HCT116 (cell line): ENCODE results near the gene SBNO2. TPM values are rescaled to one million over a fixed set of nuclear protein-coding genes. Genes with fewer than 3 reads are reported as not detected.

Source experiments
- ATAC-seq: fragments of 200-7000 bp; cut with Tn5 transposase; 2 replicates; pipeline ENCODE4 v1.9.1; 2020; ENCODE audit warnings: mild to moderate bottlenecking, moderate library complexity
- BruUV-seq: library from RNA; stranded (reverse); fragments of 400-500 nt; replicated peaks from 2 replicates; lab custom pipeline; 2021; lab: Mats Ljungman, UMichigan
- CTCF ChIA-PET: fragments of 300-600 bp; sonication (Branson Sonifier 250); formaldehyde crosslinking; loops from one replicate; lab custom pipeline; 2021; ENCODE audit warnings: antibody characterized with exemption; lab: Charles Lee
- POLR2A ChIA-PET: fragments of 300-600, 350-600 bp; sonication (Branson Sonifier 250); formaldehyde crosslinking; loops from one replicate; lab custom pipeline; 2021; ENCODE audit warnings: antibody characterized with exemption; lab: Charles Lee
- RAD21 ChIA-PET, 2 experiments: fragments of 300-600 bp; sonication (Branson Sonifier 250); formaldehyde crosslinking; loops; one replicate each; lab custom pipeline; 2023; ENCODE audit warnings: low total read pairs in 2 of 2; ENCODE audit not compliant: uncharacterized antibody in 2 of 2, unreplicated experiment in 2 of 2, low non-redundant PET in 1 of 2; lab: Charles Lee
- DNase-seq: peaks from one replicate; pipeline ENCODE4 v3.0.0-alpha.2; 2010; ENCODE audit warnings: low read depth, low spot score
- H2AFZ ChIP-seq: fragments of 200-600 bp; shearing (Covaris generic), sonication (generic); 2 replicates; pipeline ENCODE4 v1.6.1; 2017; ENCODE audit warnings: low read depth, mixed run types, mixed read lengths, antibody characterized with exemption, low read length; ENCODE audit not compliant: poor library complexity, severe bottlenecking
- H3K27ac ChIP-seq: 2 replicates; pipeline ENCODE4 v1.5.1; 2012; ENCODE audit warnings: low read depth, low read length
- H3K27me3 ChIP-seq: fragments of 200-600 bp; sonication (generic); 2 replicates; pipeline ENCODE4 v1.6.1; 2016; ENCODE audit warnings: mixed run types, low read length, mixed read lengths; ENCODE audit not compliant: insufficient read depth
- H3K36me3 ChIP-seq, 2 experiments: fragments of 200-500 bp in 1 of 2; fragments of 200-600 bp in 1 of 2; sonication (Bioruptor generic) in 1 of 2; sonication (generic) in 1 of 2; 2 replicates each; pipeline versions ENCODE4 v1.5.1 to v1.6.1; 2014 to 2016; ENCODE audit warnings: low read length in 2 of 2, inconsistent platforms in 1 of 2, mixed read lengths in 1 of 2, mixed run types in 1 of 2; ENCODE audit not compliant: insufficient read depth in 2 of 2, control insufficient read depth in 1 of 2
- H3K4me1 ChIP-seq, 2 experiments: fragments of 200-600 bp in 1 of 2; sonication (generic) in 1 of 2; 2 replicates each; pipeline versions ENCODE4 v1.5.1 to v1.6.1; 2012 to 2017; ENCODE audit warnings: low read length in 2 of 2, inconsistent platforms in 1 of 2, mild to moderate bottlenecking in 1 of 2, mixed read lengths in 1 of 2, mixed run types in 1 of 2, moderate library complexity in 1 of 2; ENCODE audit not compliant: insufficient read depth in 2 of 2, control insufficient read depth in 1 of 2
- H3K4me2 ChIP-seq: fragments of 200-600 bp; sonication (generic); 2 replicates; pipeline ENCODE4 v1.6.1; 2017; ENCODE audit warnings: mixed run types, low read length, mixed read lengths
- H3K4me3 ChIP-seq, 2 experiments: fragments of 200-600 bp in 1 of 2; sonication (generic) in 1 of 2; replicated peaks in 1 of 2; 2 replicates each; pipeline ENCODE4 v1.5.1; 2011 to 2016; ENCODE audit warnings: low read length in 2 of 2, control low read depth in 1 of 2, low read depth in 1 of 2, mild to moderate bottlenecking in 1 of 2, mixed read lengths in 1 of 2, mixed run types in 1 of 2
- H3K79me2 ChIP-seq: fragments of 200-600 bp; sonication (generic); 2 replicates; pipeline ENCODE4 v1.6.1; 2017; ENCODE audit warnings: mild to moderate bottlenecking, mixed run types, low read length, moderate library complexity, mixed read lengths; ENCODE audit not compliant: insufficient read depth
- H3K9ac ChIP-seq: fragments of 200-600 bp; sonication (generic); 2 replicates; pipeline ENCODE4 v1.6.1; 2016; ENCODE audit warnings: low read length, mixed read lengths
- H3K9me2 ChIP-seq: fragments of 200-600 bp; sonication (generic), shearing (Covaris generic); 2 replicates; pipeline ENCODE4 v1.6.1; 2017; ENCODE audit warnings: mixed run types, mild to moderate bottlenecking, moderate library complexity; ENCODE audit not compliant: insufficient read depth
- H3K9me3 ChIP-seq, 2 experiments: fragments of 200-500 bp in 1 of 2; fragments of 200-600 bp in 1 of 2; sonication (Bioruptor generic) in 1 of 2; sonication (generic) in 1 of 2; 2 replicates each; pipeline ENCODE4 v1.6.1; 2014 to 2017; ENCODE audit warnings: low read length in 2 of 2, mixed read lengths in 2 of 2, inconsistent platforms in 1 of 2, low read depth in 1 of 2, mild to moderate bottlenecking in 1 of 2, mixed run types in 1 of 2, moderate library complexity in 1 of 2; ENCODE audit not compliant: control insufficient read depth in 1 of 2, insufficient read depth in 1 of 2
- H4K20me1 ChIP-seq: fragments of 200-600 bp; sonication (generic), shearing (Covaris generic); 2 replicates; pipeline ENCODE4 v1.6.1; 2017; ENCODE audit warnings: mixed run types, mild to moderate bottlenecking, moderate library complexity; ENCODE audit not compliant: insufficient read depth
- ATF3 ChIP-seq: IDR thresholded peaks from 2 replicates; pipeline ENCODE4 v1.6.1; 2012
- CEBPB ChIP-seq: IDR thresholded peaks from 2 replicates; pipeline ENCODE4 v1.6.1; 2012; ENCODE audit warnings: low read depth
- FOSL1 ChIP-seq: IDR thresholded peaks from 2 replicates; pipeline ENCODE4 v1.6.1; 2012; ENCODE audit warnings: low read depth
- JUND ChIP-seq: IDR thresholded peaks from 2 replicates; pipeline ENCODE4 v1.6.1; 2012
- POLR2AphosphoS5 ChIP-seq: IDR thresholded peaks from 2 replicates; pipeline ENCODE4 v1.6.1; 2011; ENCODE audit warnings: mild to moderate bottlenecking, low read depth, low read length, moderate library complexity
- RAD21 ChIP-seq: IDR thresholded peaks from 2 replicates; pipeline ENCODE4 v1.6.1; 2012; ENCODE audit warnings: low read depth, mild to moderate bottlenecking
- REST ChIP-seq: IDR thresholded peaks from 2 replicates; pipeline ENCODE4 v1.6.1; 2012; ENCODE audit warnings: low read depth
- SIN3A ChIP-seq: IDR thresholded peaks from 2 replicates; pipeline ENCODE4 v1.6.1; 2012; ENCODE audit warnings: low read depth
- YY1 ChIP-seq: IDR thresholded peaks from 2 replicates; pipeline ENCODE4 v1.6.1; 2011; ENCODE audit warnings: low read length, low read depth, moderate library complexity, mild to moderate bottlenecking; ENCODE audit not compliant: insufficient replicate concordance; ENCODE audit errors: extremely low read depth
- intact Hi-C: fragments of 100-400 bp; cut with micrococcal nuclease; formaldehyde crosslinking; loops from 2 replicates; pipeline ENCODE4 v1.10.0; 2022
- total RNA-seq: library from RNA; stranded (reverse); gene quantifications from one replicate; pipeline ENCODE4 v1.2.1, GENCODE V29; 2021; ENCODE audit not compliant: unreplicated experiment

Gene SBNO2
- total RNA-seq, 1 experiment from 2014 or later: 66.4 TPM

DNA sequence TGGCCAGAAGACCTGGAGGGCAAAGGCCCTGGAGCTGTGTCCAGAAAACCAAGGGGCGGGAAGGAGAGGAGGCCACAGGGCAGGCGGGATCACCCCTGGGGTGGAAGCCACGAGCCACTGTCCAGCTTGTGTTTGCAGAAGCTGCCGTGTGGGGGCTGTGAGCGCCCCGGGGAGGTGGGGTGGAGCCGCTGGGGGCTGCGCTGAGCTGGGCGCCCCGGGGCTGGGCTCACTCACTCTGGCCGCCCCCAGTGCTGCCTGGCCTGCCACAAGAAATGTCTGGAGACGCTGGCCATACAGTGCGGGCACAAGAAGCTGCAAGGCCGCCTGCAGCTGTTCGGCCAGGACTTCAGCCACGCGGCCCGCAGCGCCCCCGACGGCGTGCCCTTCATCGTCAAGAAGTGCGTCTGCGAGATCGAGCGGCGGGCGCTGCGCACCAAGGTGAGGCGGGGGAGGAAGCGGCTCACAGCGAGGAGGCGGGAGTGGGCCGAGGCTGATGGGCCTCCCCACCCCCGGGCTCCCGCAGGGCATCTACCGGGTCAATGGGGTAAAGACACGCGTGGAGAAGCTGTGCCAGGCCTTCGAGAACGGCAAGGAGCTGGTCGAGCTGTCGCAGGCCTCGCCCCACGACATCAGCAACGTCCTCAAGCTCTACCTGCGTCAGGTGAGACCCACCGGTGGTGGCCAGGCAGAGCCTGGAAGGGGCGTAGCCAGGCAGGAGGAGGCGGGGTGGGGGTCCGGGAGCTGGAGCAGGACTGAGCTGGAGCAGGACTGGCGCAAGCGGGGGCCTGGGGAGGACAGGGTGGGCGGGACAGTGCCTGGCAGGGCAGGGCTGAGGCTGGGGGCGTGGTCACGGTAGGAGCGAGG, 92.5 kb downstream of the SBNO2 start:
- Histone ChIP-seq H3K9me3 (no peaks in the 10 kb centered on the region), H3K27me3 (no peaks in the 10 kb centered on the region), H3K27ac (peak overlapping the region; percentile 66; the same call in 1 of the 2 replicates), H3K36me3 (peaks cover 0 to 9% of the 10 kb centered on the region in 2 experiments; a peak in 3 of 4 replicates), H3K9ac (no peak overlapping the region), H3K4me3 (no peak overlapping the region; a peak in 1 of 4 replicates), H2AFZ (no peak overlapping the region), H4K20me1 (no peaks in the 10 kb centered on the region), H3K9me2 (no peaks in the 10 kb centered on the region), H3K4me2 (peak overlapping the region; percentile 35; the same call in 1 of the 2 replicates), H3K4me1 (peaks cover 4 to 18% of the 10 kb centered on the region in 2 experiments)
- POLR2A ChIA-PET: interaction anchor here (0.6 to 1.8 kb wide), 6 partner anchors 14 to 187 kb away, joined by 4 to 17 read pairs (median 6); partner anchors contain the start of genes ARHGAP45, CIRBP, CNN2 and GPX4
- RAD21 ChIA-PET: interaction anchor here in 1 of 2 experiments (0.5 to 0.6 kb wide), 2 partner anchors 9 to 162 kb away, joined by 3 to 5 read pairs; no protein-coding TSS in a partner anchor
- intact Hi-C loops: no loop called here
- ATAC-seq: no peak
- CTCF ChIA-PET: interaction anchor here (1.5 kb wide), 1 partner anchor 162 kb away, joined by 5 read pairs; no protein-coding TSS in a partner anchor
- BruUV-seq: no TSS peak
- TF ChIP-seq ATF3 (no peak), JUND (no peak), CEBPB (no peak), REST (no peak), POLR2AphosphoS5 (no peak), FOSL1 (no peak), YY1 (no peak), SIN3A (no peak), RAD21 (no peak)
- TF ChIP-seq, all 23 proteins: peak for 0
- DNase-seq: no peak
- no peaks in the 10 kb centered on the region for H3K79me2 ChIP-seq
